Psoas muscle (tissue), 8 donors: ENCODE measurements around the gene ZBTB7C. TPM values are rescaled to one million over a fixed set of nuclear protein-coding genes. Genes with fewer than 3 reads are reported as not detected.

Experiments
- ATAC-seq, 4 donors: fragments of 200-7000 bp; cut with Tn5 transposase; one replicate each; pipeline ENCODE4 v1.9.1; 2020; ENCODE audit warnings: moderate library complexity in 3 of 4, mild to moderate bottlenecking in 2 of 4
- DNase-seq, 2 donors: peaks; one replicate each; pipeline ENCODE4 v3.0.0-alpha.2; 2020
- H3K27ac ChIP-seq: fragments of 200-600 bp; one replicate; pipeline ENCODE4 v1.8.0; 2022
- H3K27me3 ChIP-seq, 3 donors: fragments of 200-600 bp in 1 of 3; one replicate each; pipeline versions ENCODE4 v1.6.1 to v1.8.0; 2013 to 2022; ENCODE audit warnings: low read length in 2 of 3, mild to moderate bottlenecking in 2 of 3, moderate library complexity in 1 of 3; ENCODE audit not compliant: insufficient read depth in 3 of 3
- H3K36me3 ChIP-seq, 2 donors: fragments of 200-600 bp in 1 of 2; one replicate each; pipeline versions ENCODE4 v1.6.1 to v1.8.0; 2013 to 2022; ENCODE audit warnings: low read depth in 1 of 2, mild to moderate bottlenecking in 1 of 2, moderate library complexity in 1 of 2; ENCODE audit not compliant: insufficient read depth in 1 of 2
- H3K4me1 ChIP-seq: fragments of 200-600 bp; one replicate; pipeline ENCODE4 v1.8.0; 2022
- H3K4me3 ChIP-seq: fragments of 200-600 bp; one replicate; pipeline ENCODE4 v1.8.0; 2022; ENCODE audit warnings: mild to moderate bottlenecking
- H3K9me3 ChIP-seq: fragments of 200-600 bp; one replicate; pipeline ENCODE4 v1.8.0; 2022
- CTCF ChIP-seq: fragments of 200-600 bp; IDR thresholded peaks from one replicate; pipeline ENCODE4 v1.8.0; 2022; ENCODE audit warnings: antibody characterized with exemption
- WGBS, 3 donors: extraction: QIAGEN DNeasy Blood & Tissue Kit; methylation state at CpG; one replicate each; pipeline versions ENCODE4 v1.1.6 to v1.1.7; 2013; 5-methylcytosine and 5-hydroxymethylcytosine counted together
- intact Hi-C, 2 donors: fragments of 100-400 bp; cut with DNase I; formaldehyde crosslinking; loops; one replicate each; pipeline versions ENCODE4 v1.11.0 to v1.14.2; 2022
- polyA plus RNA-seq, 3 donors: library from polyadenylated mRNA; stranded (reverse); fragments of 200-250 nt; gene quantifications; one replicate each; pipeline ENCODE4 v1.2.3, GENCODE V29; 2013
- total RNA-seq, 4 donors: library from RNA; stranded (reverse); fragmentation: NEBNext Ultra II Directional in 2 of 4; extraction: Animal tissue kit (Norgen Biotek cat#: 25700) in 2 of 4; gene quantifications; one replicate each; pipeline versions ENCODE4 v1.2.1 to v1.2.4, GENCODE V29; 2021 to 2023
- donor health status: healthy with polysubstance abuse.
- donor health status: DM: no; HTN: no; CAD: no; lungs with moderate emphysema.
- donor health status: Bipolar disorder and iron deficiency.
- donor health status: healthy.
- donor health status: DM: yes; HTN: yes; CAD: no.
- donor health status: DM: no; HTN: no; CAD: no.
- donor health status: DM: no; HTN: no; CAD: no.
- donor health status: DM: yes; HTN: yes; CAD: no.

Gene ZBTB7C
- total and polyA plus RNA-seq, 7 donors: 0.34 to 2.9 (median 0.78) TPM

- Histone ChIP-seq H3K4me3 (peak overlapping the region; percentile 70), H3K9me3 (no peaks in the 10 kb centered on the region), H3K36me3 (no peaks in the 10 kb centered on the region), H3K27me3 (no peaks in the 10 kb centered on the region), H3K27ac (no peak overlapping the region), H3K4me1 (peaks cover 3% of the 10 kb centered on the region)
- ATAC-seq: no peak
- intact Hi-C loops: no loop called here
- DNase-seq: no peak
- 55 to 75% (median 63%) methylated on average over 4 of the region's 4 CpGs for WGBS, 3 donors
- no peak for TF ChIP-seq CTCF
Observed at GRCh38 chr18:48160622-48161021, 248.6 kb downstream of the ZBTB7C start.

- no peak for ATAC-seq
- no peak overlapping the region for H3K27ac ChIP-seq
- TF ChIP-seq CTCF: no peak
Observed at GRCh38 chr18:48159816-48160215, 249.4 kb downstream of the ZBTB7C start.

GRCh38 chr18:48158721-48159120, 250.5 kb downstream of the ZBTB7C start:
- H3K4me1 ChIP-seq: peaks cover 3% of the 10 kb centered on the region
- no peak for TF ChIP-seq CTCF
- no peak for DNase-seq
- no peaks in the 10 kb centered on the region for H3K27me3 ChIP-seq
- ATAC-seq: no peak
- 78 to 91% (median 83%) methylated on average over 5 of the region's 5 CpGs for WGBS, 3 donors
- no peaks in the 10 kb centered on the region for H3K36me3 ChIP-seq
- no peak overlapping the region for H3K27ac ChIP-seq
- no peaks in the 10 kb centered on the region for H3K9me3 ChIP-seq
- intact Hi-C loops: no loop called here
- no peak overlapping the region for H3K4me3 ChIP-seq

More at GRCh38 chr18:48159816-48160215, 249.4 kb downstream of the ZBTB7C start:
- Histone ChIP-seq H3K4me1 (peaks cover 3% of the 10 kb centered on the region), H3K9me3 (no peaks in the 10 kb centered on the region), H3K36me3 (no peaks in the 10 kb centered on the region), H3K4me3 (no peak overlapping the region), H3K27me3 (no peaks in the 10 kb centered on the region)
- intact Hi-C loops: no loop called here
- DNase-seq: no peak
- 81 to 95% (median 81%) methylated on average over 7 of the region's 7 CpGs for WGBS, 3 donors

GRCh38 chr18:48157956-48158355, 251.2 kb downstream of the ZBTB7C start:
- Histone ChIP-seq H3K27me3 (no peaks in the 10 kb centered on the region), H3K27ac (no peak overlapping the region), H3K36me3 (no peaks in the 10 kb centered on the region), H3K4me1 (peaks cover 3% of the 10 kb centered on the region), H3K4me3 (no peak overlapping the region), H3K9me3 (no peaks in the 10 kb centered on the region)
- ATAC-seq (no peak), DNase-seq (no peak)
- TF ChIP-seq CTCF: no peak
- 91 to 95% (median 95%) methylated on average over 4 of the region's 4 CpGs for WGBS, 3 donors
- intact Hi-C loops: no loop called here

- 73 to 88% (median 87%) methylated on average over 4 of the region's 4 CpGs for WGBS, 3 donors
- H3K27me3 ChIP-seq: no peaks in the 10 kb centered on the region
- intact Hi-C loops: no loop called here
- no peaks in the 10 kb centered on the region for H3K36me3 ChIP-seq
- ATAC-seq (no peak), DNase-seq (no peak)
- TF ChIP-seq CTCF: no peak
- H3K9me3 ChIP-seq: no peaks in the 10 kb centered on the region
- no peak overlapping the region for H3K4me3 ChIP-seq
- no peak overlapping the region for H3K27ac ChIP-seq
- no peaks in the 10 kb centered on the region for H3K4me1 ChIP-seq
Observed at GRCh38 chr18:48155856-48156255, 253.3 kb downstream of the ZBTB7C start.
